ENCODE data around the gene NRDE2. TPM values are rescaled to one million over a fixed set of nuclear protein-coding genes. Genes with fewer than 3 reads are reported as not detected.

NRDE2 gene
- polyA plus RNA-seq, 1 donor from 2014 or later, result 9.5 TPM

GRCh38 chr14:90272523-90272922 lies 59.2 kb downstream of the NRDE2 start:
- TF ChIP-seq RAD21 (conservative IDR thresholded peaks at IDR 0.05) (no peak), MXI1 (conservative IDR thresholded peaks at IDR 0.05; ENCODE audit: poor library complexity, severe bottlenecking) (no peak), POLR2AphosphoS5 (IDR thresholded peaks at IDR 0.05) (no peak), TAF1 (IDR thresholded peaks at IDR 0.05; ENCODE audit: low read depth) (no peak), EP300 (conservative IDR thresholded peaks at IDR 0.05; ENCODE audit: poor library complexity, severe bottlenecking) (no peak), SMC3 (conservative IDR thresholded peaks at IDR 0.05; ENCODE audit: poor library complexity) (no peak), EZH2 (IDR thresholded peaks at IDR 0.05; ENCODE audit: borderline replicate concordance, insufficient read depth, low read length, poor library complexity, severe bottlenecking) (no peak)
- TF ChIP-seq, protein P1, sequence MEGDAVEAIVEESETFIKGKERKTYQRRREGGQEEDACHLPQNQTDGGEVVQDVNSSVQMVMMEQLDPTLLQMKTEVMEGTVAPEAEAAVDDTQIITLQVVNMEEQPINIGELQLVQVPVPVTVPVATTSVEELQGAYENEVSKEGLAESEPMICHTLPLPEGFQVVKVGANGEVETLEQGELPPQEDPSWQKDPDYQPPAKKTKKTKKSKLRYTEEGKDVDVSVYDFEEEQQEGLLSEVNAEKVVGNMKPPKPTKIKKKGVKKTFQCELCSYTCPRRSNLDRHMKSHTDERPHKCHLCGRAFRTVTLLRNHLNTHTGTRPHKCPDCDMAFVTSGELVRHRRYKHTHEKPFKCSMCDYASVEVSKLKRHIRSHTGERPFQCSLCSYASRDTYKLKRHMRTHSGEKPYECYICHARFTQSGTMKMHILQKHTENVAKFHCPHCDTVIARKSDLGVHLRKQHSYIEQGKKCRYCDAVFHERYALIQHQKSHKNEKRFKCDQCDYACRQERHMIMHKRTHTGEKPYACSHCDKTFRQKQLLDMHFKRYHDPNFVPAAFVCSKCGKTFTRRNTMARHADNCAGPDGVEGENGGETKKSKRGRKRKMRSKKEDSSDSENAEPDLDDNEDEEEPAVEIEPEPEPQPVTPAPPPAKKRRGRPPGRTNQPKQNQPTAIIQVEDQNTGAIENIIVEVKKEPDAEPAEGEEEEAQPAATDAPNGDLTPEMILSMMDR (IDR thresholded peaks at IDR 0.05; ENCODE audit: poor library complexity, severe bottlenecking), result no peak
- TF ChIP-seq, protein P2, sequence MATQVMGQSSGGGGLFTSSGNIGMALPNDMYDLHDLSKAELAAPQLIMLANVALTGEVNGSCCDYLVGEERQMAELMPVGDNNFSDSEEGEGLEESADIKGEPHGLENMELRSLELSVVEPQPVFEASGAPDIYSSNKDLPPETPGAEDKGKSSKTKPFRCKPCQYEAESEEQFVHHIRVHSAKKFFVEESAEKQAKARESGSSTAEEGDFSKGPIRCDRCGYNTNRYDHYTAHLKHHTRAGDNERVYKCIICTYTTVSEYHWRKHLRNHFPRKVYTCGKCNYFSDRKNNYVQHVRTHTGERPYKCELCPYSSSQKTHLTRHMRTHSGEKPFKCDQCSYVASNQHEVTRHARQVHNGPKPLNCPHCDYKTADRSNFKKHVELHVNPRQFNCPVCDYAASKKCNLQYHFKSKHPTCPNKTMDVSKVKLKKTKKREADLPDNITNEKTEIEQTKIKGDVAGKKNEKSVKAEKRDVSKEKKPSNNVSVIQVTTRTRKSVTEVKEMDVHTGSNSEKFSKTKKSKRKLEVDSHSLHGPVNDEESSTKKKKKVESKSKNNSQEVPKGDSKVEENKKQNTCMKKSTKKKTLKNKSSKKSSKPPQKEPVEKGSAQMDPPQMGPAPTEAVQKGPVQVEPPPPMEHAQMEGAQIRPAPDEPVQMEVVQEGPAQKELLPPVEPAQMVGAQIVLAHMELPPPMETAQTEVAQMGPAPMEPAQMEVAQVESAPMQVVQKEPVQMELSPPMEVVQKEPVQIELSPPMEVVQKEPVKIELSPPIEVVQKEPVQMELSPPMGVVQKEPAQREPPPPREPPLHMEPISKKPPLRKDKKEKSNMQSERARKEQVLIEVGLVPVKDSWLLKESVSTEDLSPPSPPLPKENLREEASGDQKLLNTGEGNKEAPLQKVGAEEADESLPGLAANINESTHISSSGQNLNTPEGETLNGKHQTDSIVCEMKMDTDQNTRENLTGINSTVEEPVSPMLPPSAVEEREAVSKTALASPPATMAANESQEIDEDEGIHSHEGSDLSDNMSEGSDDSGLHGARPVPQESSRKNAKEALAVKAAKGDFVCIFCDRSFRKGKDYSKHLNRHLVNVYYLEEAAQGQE (IDR thresholded peaks at IDR 0.05; ENCODE audit: borderline replicate concordance), result no peak
- Histone ChIP-seq H3K79me2 (replicated peaks; ENCODE audit: insufficient read depth, low read length) (no peaks in the 10 kb centered on the region), H3K4me3 (ENCODE audit: low read length) (no peak overlapping the region), H3F3A (ENCODE audit: insufficient read depth, low read length, poor library complexity, severe bottlenecking) (no peaks in the 10 kb centered on the region), H2AFZ (ENCODE audit: low read depth, low read length) (no peak overlapping the region), H3K36me3 (ENCODE audit: insufficient read depth, low read length) (peaks cover 8% of the 10 kb centered on the region), H4K20me1 (ENCODE audit: insufficient read depth) (no peaks in the 10 kb centered on the region), H3K9me2 (ENCODE audit: insufficient read depth, low read length) (no peaks in the 10 kb centered on the region), H3K9me3 (ENCODE audit: low read length) (no peaks in the 10 kb centered on the region), H3K27ac (ENCODE audit: low read length) (no peak overlapping the region), H3K27me3 (ENCODE audit: insufficient read depth, low read depth, low read length) (no peaks in the 10 kb centered on the region), H3K9ac (ENCODE audit: low read length) (no peak overlapping the region), H3K4me2 (ENCODE audit: low read length) (no peak overlapping the region)

DNA sequence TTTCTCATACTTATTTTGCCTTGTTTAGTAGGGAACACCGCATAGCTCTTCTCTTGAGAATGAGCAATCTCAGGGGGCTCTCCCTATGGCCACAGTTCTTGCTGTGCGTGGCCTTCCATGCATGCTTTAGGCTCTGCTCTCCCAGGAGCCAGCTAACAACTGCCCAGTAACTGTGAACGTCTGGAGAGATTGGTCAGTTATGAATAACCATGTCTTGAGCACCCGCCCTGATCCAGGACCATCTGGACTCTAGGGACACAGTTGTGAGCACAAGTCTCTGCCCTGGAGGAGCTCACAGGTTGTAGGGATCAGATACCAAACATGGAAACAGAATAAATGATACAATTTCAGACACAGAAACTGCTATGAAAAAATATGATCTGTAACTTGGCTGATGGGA lies 63.3 kb downstream of the NRDE2 start:
- Histone ChIP-seq H4K20me1 (ENCODE audit: insufficient read depth) (no peaks in the 10 kb centered on the region), H3F3A (ENCODE audit: insufficient read depth, low read length, poor library complexity, severe bottlenecking) (no peaks in the 10 kb centered on the region), H3K9me2 (ENCODE audit: insufficient read depth, low read length) (no peaks in the 10 kb centered on the region), H3K27ac (ENCODE audit: low read length) (no peak overlapping the region), H3K4me3 (ENCODE audit: low read length) (no peak overlapping the region), H3K36me3 (ENCODE audit: insufficient read depth, low read length) (peaks cover 16% of the 10 kb centered on the region), H3K27me3 (ENCODE audit: insufficient read depth, low read depth, low read length) (no peaks in the 10 kb centered on the region), H3K4me2 (ENCODE audit: low read length) (no peak overlapping the region), H3K79me2 (replicated peaks; ENCODE audit: insufficient read depth, low read length) (no peaks in the 10 kb centered on the region), H2AFZ (ENCODE audit: low read depth, low read length) (no peak overlapping the region), H3K9ac (ENCODE audit: low read length) (no peak overlapping the region), H3K9me3 (ENCODE audit: low read length) (no peaks in the 10 kb centered on the region)
- TF ChIP-seq SMC3 (conservative IDR thresholded peaks at IDR 0.05; ENCODE audit: poor library complexity) (no peak), POLR2AphosphoS5 (IDR thresholded peaks at IDR 0.05) (no peak), MXI1 (conservative IDR thresholded peaks at IDR 0.05; ENCODE audit: poor library complexity, severe bottlenecking) (no peak), EP300 (conservative IDR thresholded peaks at IDR 0.05; ENCODE audit: poor library complexity, severe bottlenecking) (no peak), RAD21 (conservative IDR thresholded peaks at IDR 0.05) (no peak)
- TF ChIP-seq, protein P2 (IDR thresholded peaks at IDR 0.05; ENCODE audit: borderline replicate concordance), result no peak

Measured in neural cell (in vitro differentiated cells).